Loucy (cell line): ENCODE measurements around the gene SAMD4A.

Experiments used
- H2AFZ ChIP-seq: fragments of 200-600 bp; sonication (generic); 2 replicates; pipeline ENCODE4 v1.6.0; 2016; ENCODE audit warnings: antibody characterized with exemption, mild to moderate bottlenecking, low read length, moderate library complexity
- H3F3A ChIP-seq: fragments of 200-600 bp; 2 replicates; pipeline ENCODE4 v1.6.0; 2016; ENCODE audit warnings: antibody characterized with exemption, low read depth, mild to moderate bottlenecking
- H3K27me3 ChIP-seq: fragments of 200-600 bp; sonication (generic); 2 replicates; pipeline ENCODE4 v1.6.1; 2014; ENCODE audit warnings: low read length, mild to moderate bottlenecking; ENCODE audit not compliant: insufficient read depth, poor library complexity, severe bottlenecking
- H3K36me3 ChIP-seq: fragments of 200-600 bp; sonication (generic); 2 replicates; pipeline ENCODE4 v1.6.1; 2016; ENCODE audit warnings: low read length; ENCODE audit not compliant: insufficient read depth
- H3K4me1 ChIP-seq: fragments of 200-600 bp; sonication (generic); 2 replicates; pipeline ENCODE4 v1.5.1; 2014; ENCODE audit warnings: low read length, mild to moderate bottlenecking; ENCODE audit not compliant: insufficient read depth, poor library complexity, severe bottlenecking
- H3K4me2 ChIP-seq: fragments of 200-600 bp; sonication (generic); 2 replicates; pipeline ENCODE4 v1.6.0; 2014; ENCODE audit warnings: antibody characterized with exemption, low read length, low read depth, mild to moderate bottlenecking; ENCODE audit not compliant: poor library complexity, severe bottlenecking
- H3K4me3 ChIP-seq: fragments of 200-600 bp; sonication (generic); 2 replicates; pipeline ENCODE4 v1.5.1; 2014; ENCODE audit warnings: low read length, mild to moderate bottlenecking, mixed read lengths; ENCODE audit not compliant: poor library complexity, severe bottlenecking
- H3K79me2 ChIP-seq: fragments of 200-600 bp; sonication (generic); 2 replicates; pipeline ENCODE4 v1.6.1; 2014; ENCODE audit warnings: low read length; ENCODE audit not compliant: insufficient read depth
- H3K9ac ChIP-seq: fragments of 200-600 bp; sonication (generic); 2 replicates; pipeline ENCODE4 v1.6.0; 2014; ENCODE audit warnings: mild to moderate bottlenecking, low read depth, low read length, moderate library complexity; ENCODE audit not compliant: poor library complexity, severe bottlenecking
- H3K9me2 ChIP-seq: fragments of 200-600 bp; sonication (generic); replicated peaks from 2 replicates; pipeline ENCODE4 v1.6.1; 2016; ENCODE audit warnings: low read depth, low read length, mixed read lengths
- H3K9me3 ChIP-seq: fragments of 200-600 bp; sonication (generic); 2 replicates; pipeline ENCODE4 v1.6.1; 2014; ENCODE audit warnings: mild to moderate bottlenecking, antibody characterized with exemption, low read length, low read depth; ENCODE audit not compliant: insufficient read depth
- H4K20me1 ChIP-seq: fragments of 200-600 bp; sonication (generic); 2 replicates; pipeline ENCODE4 v1.6.0; 2014; ENCODE audit warnings: antibody characterized with exemption, low read length, mild to moderate bottlenecking; ENCODE audit not compliant: insufficient read depth, poor library complexity, severe bottlenecking
- CTCF ChIP-seq: fragments of 200-600 bp; sonication (generic); conservative IDR thresholded peaks from 2 replicates; pipeline ENCODE4 v1.5.1; 2014; ENCODE audit warnings: mild to moderate bottlenecking, antibody characterized with exemption, low read length
- EZH2phosphoT487 ChIP-seq: fragments of 200-600 bp; IDR thresholded peaks from 2 replicates; pipeline ENCODE4 v1.6.1; 2018; ENCODE audit warnings: antibody characterized with exemption, mild to moderate bottlenecking, moderate library complexity, borderline replicate concordance

SAMD4A gene

GRCh38 chr14:54680651-54681050, 113.7 kb downstream of the SAMD4A start:
- no peak for TF ChIP-seq CTCF
- TF ChIP-seq EZH2phosphoT487, result no peak
- no peaks in the 10 kb centered on the region for H3K36me3 ChIP-seq
- H3K9ac ChIP-seq, result no peak overlapping the region
- H3K4me3 ChIP-seq, result no peak overlapping the region
- peaks cover 9% of the 10 kb centered on the region for H3K4me1 ChIP-seq
- H3K9me2 ChIP-seq, result no peaks in the 10 kb centered on the region
- H3K79me2 ChIP-seq, result no peaks in the 10 kb centered on the region
- H4K20me1 ChIP-seq, result no peaks in the 10 kb centered on the region
- H3K4me2 ChIP-seq, result no peak overlapping the region
- no peaks in the 10 kb centered on the region for H3K27me3 ChIP-seq
- no peaks in the 10 kb centered on the region for H3K9me3 ChIP-seq
- no peak overlapping the region for H2AFZ ChIP-seq
- H3F3A ChIP-seq, result no peaks in the 10 kb centered on the region

GRCh38 chr14:54681811-54682261, 114.9 kb downstream of the SAMD4A start:
- no peak overlapping the region for H2AFZ ChIP-seq
- no peaks in the 10 kb centered on the region for H3K79me2 ChIP-seq
- H3K9ac ChIP-seq, result no peak overlapping the region
- no peaks in the 10 kb centered on the region for H3K27me3 ChIP-seq
- no peaks in the 10 kb centered on the region for H4K20me1 ChIP-seq
- no peak overlapping the region for H3K4me2 ChIP-seq
- H3K4me1 ChIP-seq, result peaks cover 9% of the 10 kb centered on the region
- H3K36me3 ChIP-seq, result no peaks in the 10 kb centered on the region
- no peaks in the 10 kb centered on the region for H3F3A ChIP-seq
- no peak overlapping the region for H3K4me3 ChIP-seq
- no peaks in the 10 kb centered on the region for H3K9me2 ChIP-seq
- TF ChIP-seq CTCF, result no peak
- TF ChIP-seq EZH2phosphoT487, result no peak
- no peaks in the 10 kb centered on the region for H3K9me3 ChIP-seq

GRCh38 chr14:54682578-54682977, 115.7 kb downstream of the SAMD4A start:
- no peaks in the 10 kb centered on the region for H3K27me3 ChIP-seq
- H4K20me1 ChIP-seq, result no peaks in the 10 kb centered on the region
- no peaks in the 10 kb centered on the region for H3K9me2 ChIP-seq
- no peaks in the 10 kb centered on the region for H3F3A ChIP-seq
- H3K9ac ChIP-seq, result no peak overlapping the region
- no peaks in the 10 kb centered on the region for H3K79me2 ChIP-seq
- no peaks in the 10 kb centered on the region for H3K9me3 ChIP-seq
- no peak overlapping the region for H3K4me3 ChIP-seq
- no peaks in the 10 kb centered on the region for H3K36me3 ChIP-seq
- H3K4me2 ChIP-seq, result no peak overlapping the region
- H3K4me1 ChIP-seq, result peaks cover 9% of the 10 kb centered on the region
- H2AFZ ChIP-seq, result no peak overlapping the region
- TF ChIP-seq EZH2phosphoT487 (no peak), CTCF (no peak)
